ENCODE results near the gene EBF3. TPM values are rescaled to one million over a fixed set of nuclear protein-coding genes. Genes with fewer than 3 reads are reported as not detected.

Gene EBF3
- total RNA-seq, 1 experiment from 2014 or later: not detected

DNA sequence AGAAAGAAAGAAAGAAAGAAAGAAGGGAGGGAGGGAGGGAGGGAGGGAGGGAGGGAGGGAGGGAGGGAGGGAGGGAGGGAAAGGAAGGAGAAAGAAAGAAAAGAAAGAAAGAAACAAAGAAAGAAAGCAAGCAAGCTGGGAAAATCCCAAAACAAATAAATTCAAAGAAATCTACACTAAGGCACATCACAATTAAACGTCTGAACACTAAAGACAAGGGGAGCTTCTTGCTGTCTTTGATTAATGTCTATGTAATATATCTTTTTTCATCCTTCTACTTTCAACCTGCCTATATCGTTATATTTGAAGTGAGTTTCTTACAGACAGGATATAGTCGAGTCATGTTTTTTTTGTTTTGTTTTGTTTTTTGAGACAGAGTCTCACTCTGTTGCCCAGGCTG is 28.3 kb upstream of the EBF3 start:
- no peaks in the 10 kb centered on the region for H3K36me3 Mint-ChIP-seq (ENCODE audit: insufficient read depth, unreplicated experiment)
- CTCF ChIA-PET: no interaction called here
- no peaks in the 10 kb centered on the region for H3K27me3 Mint-ChIP-seq (ENCODE audit: unreplicated experiment)
- no peaks in the 10 kb centered on the region for H3K4me1 Mint-ChIP-seq (ENCODE audit: low read depth, unreplicated experiment)
- intact Hi-C loops (cut with micrococcal nuclease; ENCODE audit: unreplicated experiment): no loop called here
- H3K27ac Mint-ChIP-seq (ENCODE audit: unreplicated experiment): no peak overlapping the region
- peaks cover 10% of the 10 kb centered on the region for H3K9me3 Mint-ChIP-seq (ENCODE audit: low read depth, unreplicated experiment)
- BruUV-seq (replicated peaks): no TSS peak
- DNase-seq: no peak
- TF ChIP-seq, protein P1, sequence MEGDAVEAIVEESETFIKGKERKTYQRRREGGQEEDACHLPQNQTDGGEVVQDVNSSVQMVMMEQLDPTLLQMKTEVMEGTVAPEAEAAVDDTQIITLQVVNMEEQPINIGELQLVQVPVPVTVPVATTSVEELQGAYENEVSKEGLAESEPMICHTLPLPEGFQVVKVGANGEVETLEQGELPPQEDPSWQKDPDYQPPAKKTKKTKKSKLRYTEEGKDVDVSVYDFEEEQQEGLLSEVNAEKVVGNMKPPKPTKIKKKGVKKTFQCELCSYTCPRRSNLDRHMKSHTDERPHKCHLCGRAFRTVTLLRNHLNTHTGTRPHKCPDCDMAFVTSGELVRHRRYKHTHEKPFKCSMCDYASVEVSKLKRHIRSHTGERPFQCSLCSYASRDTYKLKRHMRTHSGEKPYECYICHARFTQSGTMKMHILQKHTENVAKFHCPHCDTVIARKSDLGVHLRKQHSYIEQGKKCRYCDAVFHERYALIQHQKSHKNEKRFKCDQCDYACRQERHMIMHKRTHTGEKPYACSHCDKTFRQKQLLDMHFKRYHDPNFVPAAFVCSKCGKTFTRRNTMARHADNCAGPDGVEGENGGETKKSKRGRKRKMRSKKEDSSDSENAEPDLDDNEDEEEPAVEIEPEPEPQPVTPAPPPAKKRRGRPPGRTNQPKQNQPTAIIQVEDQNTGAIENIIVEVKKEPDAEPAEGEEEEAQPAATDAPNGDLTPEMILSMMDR (IDR thresholded peaks at IDR 0.05; ENCODE audit: unreplicated experiment): no peak
- no peak overlapping the region for H3K4me3 Mint-ChIP-seq (ENCODE audit: low read depth, unreplicated experiment)

DNA sequence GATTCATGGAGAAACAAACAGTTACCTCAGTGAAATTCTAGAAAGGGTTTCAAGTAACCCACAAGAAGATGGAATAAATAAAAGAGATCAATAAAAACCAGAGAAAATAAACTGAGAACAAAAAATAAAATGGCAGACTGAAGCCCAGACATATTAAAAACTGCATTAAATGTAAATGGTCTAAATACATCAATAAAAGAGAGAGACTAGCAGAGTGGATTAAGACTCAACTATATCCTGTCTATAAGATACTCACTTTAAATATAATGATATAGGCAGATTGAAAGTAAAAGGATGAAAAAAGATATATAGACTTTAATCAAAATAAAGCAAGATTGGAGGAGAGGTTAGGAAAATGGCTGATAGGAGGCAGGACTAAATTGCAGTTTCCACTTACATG is 18.8 kb upstream of the EBF3 start:
- CTCF ChIA-PET: no interaction called here
- TF ChIP-seq, protein P1 (IDR thresholded peaks at IDR 0.05; ENCODE audit: unreplicated experiment): no peak
- BruUV-seq (replicated peaks): no TSS peak
- no peaks in the 10 kb centered on the region for H3K36me3 Mint-ChIP-seq (ENCODE audit: insufficient read depth, unreplicated experiment)
- H3K4me3 Mint-ChIP-seq (ENCODE audit: low read depth, unreplicated experiment): no peak overlapping the region
- H3K27me3 Mint-ChIP-seq (ENCODE audit: unreplicated experiment): no peaks in the 10 kb centered on the region
- peaks cover 13% of the 10 kb centered on the region for H3K9me3 Mint-ChIP-seq (ENCODE audit: low read depth, unreplicated experiment)
- intact Hi-C loops (cut with micrococcal nuclease; ENCODE audit: unreplicated experiment): no loop called here
- no peaks in the 10 kb centered on the region for H3K4me1 Mint-ChIP-seq (ENCODE audit: low read depth, unreplicated experiment)
- DNase-seq: no peak
- H3K27ac Mint-ChIP-seq (ENCODE audit: unreplicated experiment): no peak overlapping the region

DNA sequence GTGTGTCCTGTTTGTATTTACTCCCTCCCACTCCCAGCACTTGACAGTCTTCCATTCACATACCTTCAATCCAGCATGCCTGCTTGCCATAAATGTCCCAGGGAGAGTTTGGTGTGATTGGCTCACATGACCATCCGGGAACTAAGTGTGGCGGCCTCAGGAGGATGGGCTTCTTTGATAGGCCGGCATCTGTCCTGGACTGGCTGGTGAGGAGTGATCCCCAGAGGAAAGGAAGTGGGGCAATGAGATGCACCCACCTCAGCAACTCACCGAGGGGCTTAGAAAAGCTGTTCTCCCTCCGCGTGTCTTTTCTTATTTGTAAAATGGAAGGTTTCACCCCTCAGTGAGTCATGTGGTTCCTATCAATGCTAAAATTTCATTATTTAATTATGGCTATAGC is 14.9 kb upstream of the EBF3 start:
- H3K36me3 Mint-ChIP-seq (ENCODE audit: insufficient read depth, unreplicated experiment): no peaks in the 10 kb centered on the region
- no TSS peak for BruUV-seq (replicated peaks)
- no peak overlapping the region for H3K27ac Mint-ChIP-seq (ENCODE audit: unreplicated experiment)
- CTCF ChIA-PET: no interaction called here
- H3K4me3 Mint-ChIP-seq (ENCODE audit: low read depth, unreplicated experiment): no peak overlapping the region
- no peak for DNase-seq
- intact Hi-C loops (cut with micrococcal nuclease; ENCODE audit: unreplicated experiment): loop anchor here (10.0 kb wide), 1 partner anchor 944 kb away; no protein-coding TSS in a partner anchor
- H3K9me3 Mint-ChIP-seq (ENCODE audit: low read depth, unreplicated experiment): peaks cover 16% of the 10 kb centered on the region
- TF ChIP-seq, protein P1 (IDR thresholded peaks at IDR 0.05; ENCODE audit: unreplicated experiment): no peak
- H3K27me3 Mint-ChIP-seq (ENCODE audit: unreplicated experiment): no peaks in the 10 kb centered on the region
- H3K4me1 Mint-ChIP-seq (ENCODE audit: low read depth, unreplicated experiment): no peaks in the 10 kb centered on the region

DNA sequence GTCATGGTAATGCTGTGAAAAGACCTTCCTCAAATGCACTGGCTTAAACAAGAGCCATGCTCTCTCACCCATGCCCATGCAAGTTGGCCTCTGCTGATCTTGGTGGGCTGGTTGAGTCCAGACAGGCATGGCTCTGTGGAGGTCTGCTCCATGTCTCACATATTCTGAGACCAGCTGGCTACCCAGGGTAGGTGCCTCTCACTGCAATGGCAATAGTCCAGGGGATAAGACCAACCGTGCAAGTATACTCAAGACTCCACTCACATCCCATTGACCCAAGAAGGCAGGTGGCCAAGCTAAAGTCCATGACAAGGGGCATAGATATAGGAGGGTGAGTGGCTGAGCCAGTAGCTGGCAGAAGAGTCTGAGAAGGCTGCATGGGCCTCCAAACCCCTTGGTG is 14.2 kb upstream of the EBF3 start:
- CTCF ChIA-PET: no interaction called here
- intact Hi-C loops (cut with micrococcal nuclease; ENCODE audit: unreplicated experiment): loop anchor here (10.0 kb wide), 1 partner anchor 944 kb away; no protein-coding TSS in a partner anchor
- TF ChIP-seq, protein P1 (IDR thresholded peaks at IDR 0.05; ENCODE audit: unreplicated experiment): no peak
- Mint-ChIP-seq H3K4me3 (ENCODE audit: low read depth, unreplicated experiment) (no peak overlapping the region), H3K27ac (ENCODE audit: unreplicated experiment) (no peak overlapping the region), H3K36me3 (ENCODE audit: insufficient read depth, unreplicated experiment) (no peaks in the 10 kb centered on the region), H3K27me3 (ENCODE audit: unreplicated experiment) (no peaks in the 10 kb centered on the region), H3K4me1 (ENCODE audit: low read depth, unreplicated experiment) (no peaks in the 10 kb centered on the region), H3K9me3 (ENCODE audit: low read depth, unreplicated experiment) (peaks cover 16% of the 10 kb centered on the region)
- no TSS peak for BruUV-seq (replicated peaks)
- DNase-seq: no peak

All from Calu3 (cell line).